PFSK-1 (cell line): ENCODE data around the gene NUP214.

Experiments
- FOXP2 ChIP-seq: optimal IDR thresholded peaks from 2 replicates; pipeline ENCODE3; 2011; ENCODE audit warnings: borderline replicate concordance, control low read depth, inconsistent platforms; ENCODE audit not compliant: insufficient read depth; ENCODE audit errors: extremely low read length, extremely low read depth
- POLR2AphosphoS5 ChIP-seq: IDR thresholded peaks from 2 replicates; pipeline ENCODE4 v1.6.1; 2012; ENCODE audit warnings: low read depth, mild to moderate bottlenecking, control low read depth, low read length, moderate library complexity
- REST ChIP-seq, 2 experiments: IDR thresholded peaks; 2 replicates each; pipeline versions ENCODE4 v1.6.1 to v1.8.0; 2011 to 2012; ENCODE audit warnings: low read depth in 2 of 2, low read length in 2 of 2, control low read depth in 1 of 2, inconsistent platforms in 1 of 2, mild to moderate bottlenecking in 1 of 2, moderate library complexity in 1 of 2; ENCODE audit not compliant: insufficient read depth in 1 of 2
- SIN3A ChIP-seq: IDR thresholded peaks from 2 replicates; pipeline ENCODE4 v1.6.1; 2012; ENCODE audit warnings: mild to moderate bottlenecking, low read length, moderate library complexity, borderline replicate concordance; ENCODE audit not compliant: insufficient read depth
- TAF1 ChIP-seq: IDR thresholded peaks from 2 replicates; pipeline ENCODE4 v1.6.1; 2012; ENCODE audit warnings: low read length, control low read depth, borderline replicate concordance; ENCODE audit not compliant: insufficient read depth

NUP214 gene

GRCh38 chr9:131094015-131094414, 31.4 kb upstream of the NUP214 start:
- no peak for TF ChIP-seq TAF1

DNA sequence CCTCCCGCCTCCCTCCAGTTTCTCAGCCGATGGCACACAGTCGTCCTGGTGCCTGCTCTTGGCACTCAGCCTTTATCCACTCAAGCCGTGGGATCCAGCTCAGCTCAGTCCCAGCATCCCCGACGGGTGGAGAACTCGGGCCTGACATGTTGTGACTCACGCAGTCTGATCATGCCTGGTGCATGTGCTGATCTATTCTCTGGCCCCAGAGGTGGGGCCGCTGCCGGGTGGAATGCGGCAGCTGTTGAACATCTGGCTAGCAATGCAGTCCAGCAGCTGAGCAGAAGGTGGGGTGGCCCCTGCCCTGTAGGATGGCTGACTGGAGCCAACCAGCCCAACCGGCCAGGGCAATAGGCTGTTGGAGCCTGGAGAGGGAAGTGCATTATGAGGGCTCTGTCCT, 30.8 kb upstream of the NUP214 start:
- TF ChIP-seq TAF1: no peak
- no peak for TF ChIP-seq POLR2AphosphoS5
- TF ChIP-seq FOXP2: no peak

DNA sequence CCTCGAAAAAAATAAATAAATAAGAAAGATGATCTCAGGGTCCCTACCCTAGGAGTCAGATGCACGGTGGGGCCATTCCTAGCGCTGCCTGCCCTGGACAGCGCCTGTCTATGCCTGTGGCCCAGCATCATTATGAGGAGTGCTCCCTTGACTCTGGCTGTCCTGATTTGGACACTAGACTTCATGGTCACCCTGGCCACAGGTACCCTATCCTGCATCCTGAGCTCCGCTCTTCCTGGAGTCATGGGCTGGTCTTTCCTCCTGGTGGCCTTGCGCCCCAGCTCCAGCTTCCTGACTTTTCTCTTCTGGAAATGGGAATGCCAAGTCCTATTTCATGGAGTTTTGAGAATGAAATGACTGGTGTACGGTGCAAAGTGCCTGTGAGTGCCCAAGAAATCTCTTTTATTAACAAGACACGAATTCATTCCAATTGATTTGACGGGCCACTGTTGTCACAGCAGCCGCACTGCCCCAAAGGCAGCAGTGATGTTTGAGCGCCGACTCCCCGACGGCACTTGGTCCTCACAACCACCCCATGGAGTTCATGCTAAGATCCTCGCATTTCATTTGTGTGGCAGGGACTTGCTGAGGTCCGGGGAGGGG, 29.6 kb upstream of the NUP214 start:
- TF ChIP-seq REST (IDR thresholded peaks at IDR 0.05; ENCODE audit: insufficient read depth in 1 of 2, low read depth in 2 of 2, low read length in 2 of 2): peak in 1 of 2 experiments; percentile 47; a peak in 1 of 4 replicates
- TF ChIP-seq FOXP2: no peak

GRCh38 chr9:131096269-131097125, 28.9 kb upstream of the NUP214 start, which contains the start of gene AIF1L:
AIF1L (plus strand) TSS chr9:131096531; CDS start chr9:131096630, 99 bp downstream.
- TF ChIP-seq TAF1 (no peak), POLR2AphosphoS5 (no peak), FOXP2 (no peak), REST (IDR thresholded peaks at IDR 0.05; ENCODE audit: insufficient read depth in 1 of 2, low read depth in 2 of 2, low read length in 2 of 2) (no peak), SIN3A (no peak)

GRCh38 chr9:131097126-131097947, 28.0 kb upstream of the NUP214 start:
- TF ChIP-seq TAF1 (no peak), FOXP2 (no peak), SIN3A (no peak), REST (IDR thresholded peaks at IDR 0.05; ENCODE audit: insufficient read depth in 1 of 2, low read depth in 2 of 2, low read length in 2 of 2) (no peak), POLR2AphosphoS5 (no peak)

- TF ChIP-seq TAF1 (no peak), SIN3A (no peak), POLR2AphosphoS5 (no peak), FOXP2 (no peak), REST (IDR thresholded peaks at IDR 0.05; ENCODE audit: insufficient read depth in 1 of 2, low read depth in 2 of 2, low read length in 2 of 2) (no peak)
Observed at GRCh38 chr9:131097948-131098278, 27.5 kb upstream of the NUP214 start.
